Stimulated activated naive CD8-positive, alpha-beta T cell treated with anti-CD3 and anti-CD28 coated beads, Interleukin-15, amount 100 ng/mL, for 72 hours (primary cell): Measurements from ENCODE around the gene SOX2.

Experiments
- ATAC-seq: fragments of 150-1000 bp; cut with Tn5 transposase; 2 replicates; pipeline ENCODE4 v1.10.0; 2021; ENCODE audit warnings: mild to moderate bottlenecking, moderate library complexity
- DNase-seq, 2 donors: peaks; one replicate each; pipeline ENCODE4 v3.0.0; 2021 to 2022
- H3K27ac Mint-ChIP-seq, 2 donors: one replicate each; pipeline ENCODE4 v1.8.0; 2022; ENCODE audit warnings: mild to moderate bottlenecking in 2 of 2, mixed read lengths in 2 of 2, moderate library complexity in 2 of 2
- H3K27me3 Mint-ChIP-seq: one replicate; pipeline ENCODE4 v1.8.0; 2022; ENCODE audit warnings: mixed read lengths
- H3K4me1 Mint-ChIP-seq: one replicate; pipeline ENCODE4 v1.8.0; 2022; ENCODE audit warnings: mild to moderate bottlenecking, mixed read lengths
- H3K4me3 Mint-ChIP-seq, 2 donors: one replicate each; pipeline ENCODE4 v1.8.0; 2022; ENCODE audit warnings: mild to moderate bottlenecking in 2 of 2, mixed read lengths in 2 of 2, moderate library complexity in 1 of 2
- H3K9me3 Mint-ChIP-seq, 2 donors: one replicate each; pipeline ENCODE4 v1.8.0; 2022; ENCODE audit warnings: mixed read lengths in 2 of 2

SOX2 gene

DNA sequence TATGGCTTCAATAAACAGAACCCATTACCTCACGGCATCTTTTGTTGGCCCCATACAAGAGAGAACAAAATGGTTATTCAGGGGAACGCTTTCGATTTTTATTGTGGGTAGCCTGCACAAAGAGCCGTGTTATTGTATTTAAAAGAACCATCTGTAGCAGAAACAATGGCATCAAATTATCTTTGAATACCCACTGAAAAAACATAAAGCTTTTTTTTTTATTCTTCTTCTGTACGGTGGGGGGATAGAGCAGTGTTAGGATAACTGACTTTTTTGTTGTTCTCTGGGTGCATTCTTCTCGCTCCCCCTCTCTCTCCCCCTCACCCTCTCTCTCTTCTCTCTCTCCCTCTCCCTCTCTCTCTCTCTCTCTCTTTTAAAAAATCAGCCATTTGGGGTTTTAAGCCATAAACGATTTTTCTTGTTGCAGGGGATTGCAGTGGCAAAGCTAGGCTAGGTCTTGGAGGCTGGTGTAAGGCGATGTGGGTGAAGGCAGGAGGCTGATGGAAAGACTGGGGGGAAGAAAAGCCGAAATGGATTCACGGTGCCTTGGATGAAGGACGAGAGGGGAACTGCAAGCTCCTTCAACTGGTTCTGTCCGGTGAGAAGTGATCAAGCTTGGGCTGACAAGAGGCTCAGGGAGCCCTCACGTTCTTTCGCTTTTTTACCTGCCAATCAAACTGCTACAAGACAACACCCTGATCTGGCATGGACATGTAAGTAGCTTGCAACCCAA is 12.4 kb upstream of the SOX2 start:
- H3K9me3 Mint-ChIP-seq: peaks cover 0 to 13% of the 10 kb centered on the region in 2 donors
- DNase-seq: no peak

DNA sequence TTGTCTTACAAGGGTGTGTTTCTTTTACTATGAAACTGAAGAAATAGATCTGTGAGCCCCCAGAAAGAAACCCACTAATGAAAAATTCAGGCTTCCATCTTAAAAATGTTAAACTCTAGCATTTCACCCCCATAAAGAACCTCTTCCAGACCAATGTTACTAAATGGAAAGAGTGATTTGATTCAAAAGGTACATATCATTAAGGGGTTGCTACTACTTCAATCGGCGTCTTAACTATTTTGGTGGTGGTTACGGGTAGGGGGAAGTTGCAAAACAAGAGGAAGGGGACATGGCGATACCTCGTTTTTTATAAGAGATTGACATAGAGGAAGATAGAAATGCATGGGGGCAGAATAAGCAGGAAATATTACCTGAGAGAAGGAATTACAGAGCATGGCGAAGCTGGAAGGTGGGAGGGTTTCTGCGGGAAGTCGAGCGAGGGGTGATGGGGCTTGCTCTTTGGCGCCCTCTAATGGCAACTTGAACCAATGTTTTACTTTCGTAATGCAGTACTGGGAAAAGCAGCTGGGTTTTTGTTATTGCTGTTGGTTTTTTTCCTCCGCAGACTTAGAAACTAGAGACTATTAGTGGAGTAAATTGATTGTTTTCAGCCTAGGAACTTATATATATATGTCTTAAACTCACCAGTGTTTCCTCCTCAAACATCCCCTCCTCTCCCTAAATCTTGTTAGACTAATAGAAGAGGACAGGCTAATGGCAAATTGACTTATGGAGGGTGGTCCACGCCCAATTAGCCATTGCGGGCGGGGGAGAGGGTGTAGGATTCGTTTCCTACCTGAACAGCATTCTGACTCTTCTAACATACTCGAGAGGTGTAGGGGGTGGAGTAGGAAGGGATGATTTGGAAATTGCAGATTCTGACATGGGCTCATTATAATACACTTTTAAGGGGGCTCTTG is 11.3 kb upstream of the SOX2 start:
- Mint-ChIP-seq H3K27me3 (peaks cover 100% of the 10 kb centered on the region), H3K4me1 (peaks cover 45% of the 10 kb centered on the region), H3K9me3 (peaks cover 4 to 13% of the 10 kb centered on the region in 2 donors), H3K27ac (no peak overlapping the region), H3K4me3 (peak overlapping the region; percentile 61 to 71)
- ATAC-seq: peak; percentile 68
- DNase-seq: peak in 1 of 2 donors; percentile 46

More for the DNA sequence above, 12.4 kb upstream of the SOX2 start:
- H3K4me3 Mint-ChIP-seq: no peak overlapping the region
- peaks cover 97% of the 10 kb centered on the region for H3K27me3 Mint-ChIP-seq
- no peak for ATAC-seq
- peaks cover 41% of the 10 kb centered on the region for H3K4me1 Mint-ChIP-seq
- H3K27ac Mint-ChIP-seq: no peak overlapping the region

DNA sequence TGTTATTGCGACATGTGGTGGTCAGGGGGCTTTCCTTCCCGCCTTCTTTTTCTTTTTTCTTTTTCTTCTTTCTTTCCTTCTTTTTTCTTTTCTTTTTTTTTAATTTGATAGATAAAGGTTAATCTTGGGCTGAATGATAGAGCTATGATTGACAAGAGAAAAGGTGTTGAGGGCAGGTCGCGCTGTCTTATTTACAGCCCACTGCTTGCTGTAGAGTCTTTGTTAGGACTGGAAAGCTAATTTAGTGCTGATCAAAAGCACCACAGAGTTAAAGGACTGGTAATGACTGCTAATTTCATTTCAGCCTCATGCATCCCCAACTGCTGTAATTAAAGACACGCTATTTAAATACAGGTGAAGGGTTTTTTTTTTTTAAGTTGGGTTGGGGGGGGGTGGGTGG is 10.6 kb upstream of the SOX2 start:
- H3K4me1 Mint-ChIP-seq: peaks cover 39% of the 10 kb centered on the region
- DNase-seq (no peak), ATAC-seq (no peak)
- peaks cover 4 to 13% of the 10 kb centered on the region in 2 donors for H3K9me3 Mint-ChIP-seq
- H3K27ac Mint-ChIP-seq: no peak overlapping the region
- no peak overlapping the region for H3K4me3 Mint-ChIP-seq
- peaks cover 97% of the 10 kb centered on the region for H3K27me3 Mint-ChIP-seq

DNA sequence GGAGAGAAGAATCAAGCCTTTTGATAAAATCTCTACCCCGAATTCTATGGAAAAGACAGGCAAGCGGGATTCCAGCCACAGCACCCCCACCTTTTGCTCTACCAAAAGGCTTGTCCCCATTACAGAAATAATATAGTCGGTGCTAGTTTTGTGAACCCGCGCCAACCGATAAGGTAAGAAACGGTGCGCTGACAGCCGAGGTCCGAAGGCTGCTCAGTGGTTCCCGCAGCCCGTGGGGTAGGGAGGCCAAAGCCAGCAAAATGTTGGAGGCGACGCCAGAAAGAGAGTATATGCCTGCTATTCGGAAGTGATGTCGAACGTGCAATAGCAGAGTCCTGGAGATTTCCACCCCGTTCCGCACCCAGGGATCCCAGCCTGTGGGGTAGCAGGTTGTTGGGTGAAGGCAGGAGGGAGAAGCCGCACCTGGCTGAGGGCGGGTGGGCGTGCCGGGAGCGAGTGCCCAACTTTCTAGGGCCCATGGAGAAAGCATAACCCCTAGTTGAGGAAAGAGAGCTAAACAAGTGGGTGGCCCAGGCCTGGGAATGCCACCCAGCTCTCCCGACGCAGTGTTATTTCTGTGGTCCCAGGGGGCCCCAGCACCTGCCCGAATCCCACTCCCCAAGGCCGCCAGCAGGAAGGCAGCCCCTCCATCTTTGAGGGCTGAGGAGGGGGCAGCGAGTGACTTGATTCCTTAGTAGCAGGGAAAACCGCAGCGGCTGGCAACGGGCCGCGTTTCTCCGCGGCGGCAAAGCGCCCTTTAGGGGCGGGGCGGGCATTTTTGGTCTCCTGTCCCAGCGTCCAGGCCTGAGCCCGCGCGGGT is 7.9 kb upstream of the SOX2 start:
- DNase-seq (no peak), ATAC-seq (no peak)
- peak overlapping the region in 1 of 2 donors; percentile 21 for H3K4me3 Mint-ChIP-seq
- no peak overlapping the region for H3K27ac Mint-ChIP-seq
- H3K27me3 Mint-ChIP-seq: peaks cover 90% of the 10 kb centered on the region
- H3K9me3 Mint-ChIP-seq: peaks cover 0 to 4% of the 10 kb centered on the region in 2 donors
- peaks cover 32% of the 10 kb centered on the region for H3K4me1 Mint-ChIP-seq

DNA sequence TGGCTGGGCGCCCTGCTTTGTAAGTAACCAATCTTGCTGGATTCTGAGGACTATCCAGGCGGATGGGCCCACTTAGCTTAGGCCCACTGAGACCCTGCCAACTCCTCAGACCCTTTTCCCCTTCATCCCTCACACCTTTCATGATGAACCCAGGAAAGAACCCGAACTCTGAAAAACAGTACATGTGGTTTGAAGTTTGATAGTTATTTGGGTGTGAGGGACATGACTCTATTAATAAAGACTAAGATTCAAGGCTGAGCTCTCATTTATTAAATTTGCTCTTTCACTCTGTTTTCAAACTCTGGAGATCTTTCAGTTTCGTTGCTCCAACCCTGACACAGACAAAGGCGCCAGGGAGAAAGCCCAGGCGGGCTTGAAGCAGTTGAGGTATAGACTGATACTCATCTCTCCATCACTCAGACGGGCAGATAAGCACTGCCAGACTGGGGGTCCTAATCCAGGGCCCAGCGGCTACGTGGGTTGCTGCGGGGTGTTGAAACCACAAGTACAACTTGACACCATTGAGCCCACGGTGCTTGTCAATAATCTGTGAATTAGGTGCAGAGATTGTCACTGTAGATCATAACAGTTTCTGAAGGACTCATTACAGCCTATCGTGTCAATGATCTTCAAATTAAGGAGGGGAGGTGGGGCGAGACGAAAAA is 7.2 kb upstream of the SOX2 start:
- peaks cover 0 to 4% of the 10 kb centered on the region in 2 donors for H3K9me3 Mint-ChIP-seq
- H3K4me1 Mint-ChIP-seq: peaks cover 34% of the 10 kb centered on the region
- H3K27ac Mint-ChIP-seq: no peak overlapping the region
- ATAC-seq (no peak), DNase-seq (no peak)
- no peak overlapping the region for H3K4me3 Mint-ChIP-seq
- peaks cover 83% of the 10 kb centered on the region for H3K27me3 Mint-ChIP-seq

DNA sequence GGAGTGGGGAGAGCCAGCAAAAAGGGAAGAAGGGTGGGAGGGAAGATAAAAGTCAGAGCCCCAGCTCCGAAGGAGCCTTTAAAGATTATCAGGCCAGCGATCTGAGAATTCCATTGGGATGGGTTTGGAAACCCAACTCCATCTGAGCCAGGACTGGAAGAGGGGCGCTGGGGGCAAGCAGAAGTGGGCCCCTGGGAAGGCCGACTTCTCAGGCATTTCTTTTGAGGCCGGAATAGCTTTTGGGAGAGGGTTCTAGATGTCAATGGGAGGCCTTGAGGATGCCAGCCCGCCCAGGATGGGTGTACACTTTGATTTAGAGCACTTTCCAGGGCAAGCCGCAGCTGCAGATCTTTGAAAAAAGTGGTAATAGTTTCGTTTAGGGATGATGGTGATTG is 6.6 kb upstream of the SOX2 start:
- Mint-ChIP-seq H3K4me3 (no peak overlapping the region), H3K27ac (no peak overlapping the region), H3K4me1 (peaks cover 34% of the 10 kb centered on the region), H3K27me3 (peaks cover 77% of the 10 kb centered on the region), H3K9me3 (peaks cover 0 to 4% of the 10 kb centered on the region in 2 donors)
- no peak for ATAC-seq
- no peak for DNase-seq

DNA sequence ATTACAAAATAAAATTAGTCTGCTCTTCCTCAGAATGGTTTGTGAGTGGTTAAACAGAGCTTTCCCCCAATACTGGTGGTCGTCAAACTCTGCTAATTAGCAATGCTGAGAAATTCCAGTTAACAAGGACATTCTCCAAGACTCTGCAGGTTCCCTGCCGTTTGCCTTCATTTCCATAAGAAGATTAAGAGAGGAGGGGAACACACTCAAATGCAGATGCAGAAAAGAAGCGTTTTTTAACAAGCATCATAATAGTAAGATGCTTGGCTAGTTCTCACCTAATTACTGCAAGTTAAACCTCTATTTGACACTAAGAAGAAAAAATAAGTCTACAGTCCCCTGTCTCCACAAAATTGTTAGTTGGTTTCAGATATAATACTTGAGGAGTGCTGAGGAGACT is 3.7 kb upstream of the SOX2 start:
- peaks cover 0 to 4% of the 10 kb centered on the region in 2 donors for H3K9me3 Mint-ChIP-seq
- H3K27ac Mint-ChIP-seq: no peak overlapping the region
- DNase-seq: no peak
- H3K27me3 Mint-ChIP-seq: peaks cover 48% of the 10 kb centered on the region
- H3K4me1 Mint-ChIP-seq: peaks cover 20% of the 10 kb centered on the region
- ATAC-seq: no peak
- H3K4me3 Mint-ChIP-seq: no peak overlapping the region

DNA sequence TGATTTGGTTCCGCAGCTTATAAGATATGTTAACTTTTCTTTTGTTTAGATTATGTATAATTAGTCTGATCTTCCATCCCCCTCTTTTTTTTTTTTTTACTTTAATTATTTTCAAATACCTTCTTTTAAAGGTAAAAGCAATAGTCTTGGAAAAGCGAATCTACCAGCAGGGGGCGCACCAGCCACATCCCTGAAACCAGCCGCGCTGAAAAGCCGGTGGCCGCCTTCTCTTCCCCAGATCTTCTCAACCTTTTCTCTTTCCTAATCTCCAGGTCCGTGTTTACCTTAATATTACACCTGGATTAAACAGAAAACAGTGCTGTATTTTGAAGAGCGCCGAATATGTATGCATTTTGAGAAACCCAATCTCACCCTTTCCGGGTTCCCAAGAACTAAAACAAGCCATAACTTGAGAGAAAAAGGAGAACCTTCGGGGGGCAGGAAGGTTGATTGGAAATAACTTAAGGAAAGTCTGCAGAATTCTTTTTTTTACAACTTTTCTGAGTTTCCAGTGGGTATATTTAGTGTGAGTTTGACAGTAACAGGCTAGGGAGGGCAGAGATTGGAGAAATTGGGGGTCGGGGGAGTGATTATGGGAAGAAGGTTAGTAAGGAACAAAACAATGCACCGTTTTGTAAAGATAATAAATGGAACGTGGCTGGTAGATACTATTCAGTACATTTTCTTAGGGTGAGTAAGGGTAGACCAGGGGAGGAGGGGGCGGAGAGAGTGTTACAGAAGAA is 2.0 kb upstream of the SOX2 start:
- peaks cover 11% of the 10 kb centered on the region for H3K4me1 Mint-ChIP-seq
- no peak overlapping the region for H3K27ac Mint-ChIP-seq
- peak overlapping the region in 1 of 2 donors; percentile 29 for H3K4me3 Mint-ChIP-seq
- peaks cover 0 to 2% of the 10 kb centered on the region in 2 donors for H3K9me3 Mint-ChIP-seq
- ATAC-seq (no peak), DNase-seq (peak; percentile 57 to 61)
- peaks cover 31% of the 10 kb centered on the region for H3K27me3 Mint-ChIP-seq

DNA sequence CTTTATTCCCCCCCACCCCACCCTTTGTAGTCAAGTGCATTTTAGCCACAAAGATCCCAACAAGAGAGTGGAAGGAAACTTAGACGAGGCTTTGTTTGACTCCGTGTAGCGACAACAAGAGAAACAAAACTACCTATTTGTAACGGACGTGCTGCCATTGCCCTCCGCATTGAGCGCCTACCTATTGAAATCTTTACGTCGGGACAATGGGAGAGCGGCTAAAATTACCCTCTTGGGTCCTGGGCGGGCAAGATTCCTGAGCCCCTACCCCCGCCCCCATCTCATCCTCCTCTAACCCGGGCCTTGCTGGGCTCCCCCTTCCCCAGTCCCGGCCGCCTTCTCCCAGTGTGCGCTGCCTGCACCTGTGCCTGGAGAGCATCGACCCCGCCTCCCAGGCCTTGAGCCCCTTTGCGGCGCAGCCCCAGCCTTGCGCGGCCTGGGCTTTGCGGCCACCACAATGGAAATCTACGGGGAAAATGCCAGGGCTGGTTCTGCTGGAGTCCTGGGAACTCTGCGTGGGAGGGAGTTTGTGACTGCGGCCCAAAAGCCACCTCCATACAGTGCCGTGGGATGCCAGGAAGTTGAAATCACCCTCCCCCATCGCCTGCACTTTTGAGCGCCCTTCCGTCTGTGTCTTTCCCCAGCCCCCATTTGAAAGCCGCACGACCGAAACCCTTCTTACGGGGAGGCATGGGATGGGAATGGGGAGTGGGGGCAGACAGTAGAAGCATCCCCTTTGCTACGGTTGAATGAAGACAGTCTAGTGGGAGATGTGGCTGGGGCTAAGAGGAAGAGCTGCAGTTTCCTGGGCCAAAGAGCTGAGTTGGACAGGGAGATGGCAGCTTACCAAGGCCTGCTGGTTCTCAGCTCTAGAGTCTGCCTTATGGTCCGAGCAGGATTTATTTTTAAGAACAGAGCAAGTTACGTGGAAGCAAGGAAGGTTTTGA is 1.1 kb upstream of the SOX2 start:
- H3K4me3 Mint-ChIP-seq: no peak overlapping the region
- no peak overlapping the region for H3K27ac Mint-ChIP-seq
- peaks cover 22% of the 10 kb centered on the region for H3K27me3 Mint-ChIP-seq
- H3K4me1 Mint-ChIP-seq: peaks cover 14% of the 10 kb centered on the region
- no peak for DNase-seq
- peaks cover 0 to 7% of the 10 kb centered on the region in 2 donors for H3K9me3 Mint-ChIP-seq
- ATAC-seq: peak; percentile 45

DNA sequence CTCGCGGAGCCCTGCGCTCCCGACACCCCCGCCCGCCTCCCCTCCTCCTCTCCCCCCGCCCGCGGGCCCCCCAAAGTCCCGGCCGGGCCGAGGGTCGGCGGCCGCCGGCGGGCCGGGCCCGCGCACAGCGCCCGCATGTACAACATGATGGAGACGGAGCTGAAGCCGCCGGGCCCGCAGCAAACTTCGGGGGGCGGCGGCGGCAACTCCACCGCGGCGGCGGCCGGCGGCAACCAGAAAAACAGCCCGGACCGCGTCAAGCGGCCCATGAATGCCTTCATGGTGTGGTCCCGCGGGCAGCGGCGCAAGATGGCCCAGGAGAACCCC is 464 bp downstream of the SOX2 start:
- peaks cover 17% of the 10 kb centered on the region for H3K27me3 Mint-ChIP-seq
- no peak for ATAC-seq
- H3K9me3 Mint-ChIP-seq: peaks cover 0 to 13% of the 10 kb centered on the region in 2 donors
- H3K4me1 Mint-ChIP-seq: peaks cover 14% of the 10 kb centered on the region
- H3K27ac Mint-ChIP-seq: no peak overlapping the region
- no peak for DNase-seq
- H3K4me3 Mint-ChIP-seq: peak overlapping the region; percentile 32 to 62

DNA sequence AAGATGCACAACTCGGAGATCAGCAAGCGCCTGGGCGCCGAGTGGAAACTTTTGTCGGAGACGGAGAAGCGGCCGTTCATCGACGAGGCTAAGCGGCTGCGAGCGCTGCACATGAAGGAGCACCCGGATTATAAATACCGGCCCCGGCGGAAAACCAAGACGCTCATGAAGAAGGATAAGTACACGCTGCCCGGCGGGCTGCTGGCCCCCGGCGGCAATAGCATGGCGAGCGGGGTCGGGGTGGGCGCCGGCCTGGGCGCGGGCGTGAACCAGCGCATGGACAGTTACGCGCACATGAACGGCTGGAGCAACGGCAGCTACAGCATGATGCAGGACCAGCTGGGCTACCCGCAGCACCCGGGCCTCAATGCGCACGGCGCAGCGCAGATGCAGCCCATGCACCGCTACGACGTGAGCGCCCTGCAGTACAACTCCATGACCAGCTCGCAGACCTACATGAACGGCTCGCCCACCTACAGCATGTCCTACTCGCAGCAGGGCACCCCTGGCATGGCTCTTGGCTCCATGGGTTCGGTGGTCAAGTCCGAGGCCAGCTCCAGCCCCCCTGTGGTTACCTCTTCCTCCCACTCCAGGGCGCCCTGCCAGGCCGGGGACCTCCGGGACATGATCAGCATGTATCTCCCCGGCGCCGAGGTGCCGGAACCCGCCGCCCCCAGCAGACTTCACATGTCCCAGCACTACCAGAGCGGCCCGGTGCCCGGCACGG is 991 bp downstream of the SOX2 start:
- Mint-ChIP-seq H3K4me3 (peak overlapping the region; percentile 32 to 62), H3K27me3 (peaks cover 17% of the 10 kb centered on the region), H3K4me1 (peaks cover 14% of the 10 kb centered on the region), H3K9me3 (peaks cover 0 to 13% of the 10 kb centered on the region in 2 donors), H3K27ac (peak overlapping the region in 1 of 2 donors; percentile 89)
- ATAC-seq: peak; percentile 35
- no peak for DNase-seq

DNA sequence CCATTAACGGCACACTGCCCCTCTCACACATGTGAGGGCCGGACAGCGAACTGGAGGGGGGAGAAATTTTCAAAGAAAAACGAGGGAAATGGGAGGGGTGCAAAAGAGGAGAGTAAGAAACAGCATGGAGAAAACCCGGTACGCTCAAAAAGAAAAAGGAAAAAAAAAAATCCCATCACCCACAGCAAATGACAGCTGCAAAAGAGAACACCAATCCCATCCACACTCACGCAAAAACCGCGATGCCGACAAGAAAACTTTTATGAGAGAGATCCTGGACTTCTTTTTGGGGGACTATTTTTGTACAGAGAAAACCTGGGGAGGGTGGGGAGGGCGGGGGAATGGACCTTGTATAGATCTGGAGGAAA is 1.5 kb downstream of the SOX2 start:
- ATAC-seq: no peak
- no peak overlapping the region for H3K27ac Mint-ChIP-seq
- peaks cover 17% of the 10 kb centered on the region for H3K27me3 Mint-ChIP-seq
- no peak for DNase-seq
- peaks cover 14% of the 10 kb centered on the region for H3K4me1 Mint-ChIP-seq
- H3K4me3 Mint-ChIP-seq: peak overlapping the region in 1 of 2 donors; percentile 52
- peaks cover 0 to 13% of the 10 kb centered on the region in 2 donors for H3K9me3 Mint-ChIP-seq
